ENCODE results near the gene PTH1R.

Gene PTH1R

GRCh38 chr3:46926039-46926438 lies 48.5 kb downstream of the PTH1R start:
- DNase-seq (ENCODE audit: insufficient read length, low spot score) (no peak), FAIRE-seq (no peak)
- no peak for TF ChIP-seq CTCF (IDR thresholded peaks at IDR 0.05; ENCODE audit: insufficient read depth, missing control alignments)

- no peak for DNase-seq (ENCODE audit: insufficient read length, low spot score)
- TF ChIP-seq CTCF (IDR thresholded peaks at IDR 0.05; ENCODE audit: insufficient read depth, missing control alignments): no peak
- FAIRE-seq: no peak
These were observed 48.9 kb downstream of the PTH1R start for GRCh38 chr3:46926447-46926846.

DNA sequence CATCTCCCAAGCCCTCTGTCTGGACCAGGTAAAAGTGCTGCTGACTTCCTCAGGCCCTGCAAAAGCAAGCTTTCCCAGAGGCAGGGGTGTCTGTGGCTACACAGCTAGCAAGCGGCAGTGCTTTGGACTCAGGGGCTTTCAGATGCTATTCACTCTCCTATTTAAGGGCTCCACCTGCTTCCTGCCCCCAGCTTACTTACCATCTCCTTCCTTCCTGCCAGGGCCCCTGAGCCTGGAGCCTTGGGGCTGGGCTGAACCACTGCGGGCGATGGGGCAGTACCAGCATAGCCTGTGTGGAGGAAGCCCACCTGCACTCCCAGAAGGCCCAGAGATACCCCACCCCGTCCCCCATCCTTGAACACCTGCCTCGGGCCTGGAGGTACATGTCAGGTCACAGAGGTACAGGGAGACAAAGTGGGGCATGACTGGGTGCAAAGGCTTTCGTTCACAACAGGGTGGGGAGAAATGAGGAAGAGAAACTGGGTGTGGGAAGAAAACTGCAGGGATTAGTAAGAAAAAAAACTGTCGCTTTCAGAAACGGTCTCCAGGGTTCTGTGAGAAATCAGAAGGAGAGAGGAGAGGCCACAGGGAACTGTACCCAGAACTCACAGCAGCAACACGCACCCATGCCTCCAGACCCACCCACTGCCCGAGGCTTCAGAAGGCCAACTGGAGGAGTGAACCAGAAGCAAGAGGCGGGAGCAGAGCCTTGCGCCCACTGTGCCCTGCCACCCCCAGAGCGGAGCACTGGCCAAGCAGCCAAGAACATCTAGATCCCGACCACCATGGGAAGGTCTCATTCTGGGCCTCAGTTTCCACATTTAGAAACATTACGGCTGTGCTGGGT lies 49.6 kb downstream of the PTH1R start:
- FAIRE-seq (no peak), DNase-seq (ENCODE audit: insufficient read length, low spot score) (no peak)
- TF ChIP-seq CTCF (IDR thresholded peaks at IDR 0.05; ENCODE audit: insufficient read depth, missing control alignments): no peak

DNA sequence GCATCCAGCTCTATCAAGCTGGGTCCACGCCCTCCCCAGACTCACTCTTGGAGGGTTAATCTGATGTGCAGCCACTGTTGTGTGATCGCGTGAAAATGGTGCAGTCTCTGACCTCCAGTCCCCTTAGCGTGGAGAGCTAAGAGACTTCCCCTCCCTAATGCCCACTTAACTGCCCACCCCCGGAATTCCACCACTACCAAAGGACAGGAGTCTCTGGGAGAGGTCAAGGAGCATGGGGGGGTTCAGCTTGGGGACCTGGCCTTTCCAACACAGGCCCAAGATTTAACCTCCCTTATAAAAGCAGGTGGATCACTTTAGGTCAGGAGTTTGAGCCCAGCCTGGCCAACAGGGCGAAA lies 50.2 kb downstream of the PTH1R start:
- no peak for TF ChIP-seq CTCF (IDR thresholded peaks at IDR 0.05; ENCODE audit: insufficient read depth, missing control alignments)
- no peak for DNase-seq (ENCODE audit: insufficient read length, low spot score)
- no peak for FAIRE-seq

DNA sequence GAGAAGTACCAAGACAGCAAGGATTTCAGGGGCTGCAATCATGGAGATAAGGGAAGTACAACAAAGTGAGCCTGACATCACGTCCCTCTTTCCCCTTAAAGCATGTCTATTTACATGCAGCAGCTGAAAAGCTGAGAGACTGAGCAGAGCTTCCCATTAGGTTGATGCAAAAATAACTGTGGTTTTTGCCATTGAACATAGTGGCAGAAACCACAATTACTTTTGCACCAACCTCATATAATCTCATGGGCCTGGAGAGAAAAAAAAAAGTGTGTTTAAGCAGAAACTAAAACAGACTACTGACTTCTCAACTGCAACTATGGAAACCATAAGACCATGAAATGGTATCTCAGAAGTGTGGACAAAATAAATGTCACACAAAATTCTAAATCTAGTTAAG lies 50.8 kb downstream of the PTH1R start:
- TF ChIP-seq CTCF (IDR thresholded peaks at IDR 0.05; ENCODE audit: insufficient read depth, missing control alignments): no peak
- FAIRE-seq (no peak), DNase-seq (ENCODE audit: insufficient read length, low spot score) (no peak)

- no peak for DNase-seq (ENCODE audit: insufficient read length, low spot score)
- FAIRE-seq: no peak
- TF ChIP-seq CTCF (IDR thresholded peaks at IDR 0.05; ENCODE audit: insufficient read depth, missing control alignments): no peak
These were observed 51.8 kb downstream of the PTH1R start for GRCh38 chr3:46929324-46929723.

GRCh38 chr3:46930166-46930944 lies 52.8 kb downstream of the PTH1R start:
- TF ChIP-seq CTCF (IDR thresholded peaks at IDR 0.05; ENCODE audit: insufficient read depth, missing control alignments): no peak
- DNase-seq (ENCODE audit: insufficient read length, low spot score): no peak
- no peak for FAIRE-seq

All from D721Med (cell line).